KMS-11 (cell line): ENCODE results near the gene ZKSCAN8.

Experiments
- H2AFZ ChIP-seq: fragments of 200-600 bp; sonication (generic); 2 replicates; pipeline ENCODE4 v1.6.1; 2016; ENCODE audit warnings: antibody characterized with exemption, mixed run types, low read depth
- H3K27ac ChIP-seq: fragments of 200-600 bp; sonication (generic); 2 replicates; pipeline ENCODE4 v1.6.1; 2016; ENCODE audit warnings: mild to moderate bottlenecking, mixed run types
- H3K27me3 ChIP-seq: fragments of 200-600 bp; sonication (generic); 2 replicates; pipeline ENCODE4 v1.6.1; 2017; ENCODE audit warnings: mild to moderate bottlenecking, low read depth, mixed run types, moderate library complexity; ENCODE audit not compliant: insufficient read depth
- H3K36me3 ChIP-seq: fragments of 200-600 bp; sonication (generic); 2 replicates; pipeline ENCODE4 v1.6.1; 2017; ENCODE audit warnings: mild to moderate bottlenecking, mixed run types; ENCODE audit not compliant: insufficient read depth
- H3K4me1 ChIP-seq: fragments of 200-600 bp; sonication (generic); 2 replicates; pipeline ENCODE4 v1.6.1; 2016; ENCODE audit warnings: mild to moderate bottlenecking, low read depth, mixed run types; ENCODE audit not compliant: poor library complexity, severe bottlenecking
- H3K4me2 ChIP-seq: fragments of 200-600 bp; sonication (generic); 2 replicates; pipeline ENCODE4 v1.7.0; 2016; ENCODE audit warnings: mild to moderate bottlenecking, mixed run types
- H3K4me3 ChIP-seq: fragments of 200-600 bp; sonication (generic); IDR thresholded peaks from 2 replicates; pipeline ENCODE4 v1.6.1; 2017; ENCODE audit warnings: low read depth, low read length, mixed read lengths; ENCODE audit not compliant: insufficient read depth
- H3K79me2 ChIP-seq: fragments of 200-600 bp; sonication (generic); 2 replicates; pipeline ENCODE4 v1.6.1; 2016; ENCODE audit warnings: low read depth, mixed run types; ENCODE audit not compliant: insufficient read depth
- H3K9ac ChIP-seq: fragments of 200-600 bp; sonication (generic); 2 replicates; pipeline ENCODE4 v1.6.1; 2016; ENCODE audit warnings: mild to moderate bottlenecking, mixed run types
- H4K20me1 ChIP-seq: fragments of 200-600 bp; sonication (generic); 2 replicates; pipeline ENCODE4 v1.6.1; 2016; ENCODE audit warnings: mild to moderate bottlenecking, mixed run types; ENCODE audit not compliant: insufficient read depth
- TF ChIP-seq, protein P1 (sequence below): fragments of 200-600 bp; sonication (generic); conservative IDR thresholded peaks from 2 replicates; pipeline ENCODE4 v1.6.1; 2017; ENCODE audit warnings: low read depth, mild to moderate bottlenecking, antibody characterized with exemption, low read length, moderate library complexity, mixed read lengths

The ZKSCAN8 gene

DNA sequence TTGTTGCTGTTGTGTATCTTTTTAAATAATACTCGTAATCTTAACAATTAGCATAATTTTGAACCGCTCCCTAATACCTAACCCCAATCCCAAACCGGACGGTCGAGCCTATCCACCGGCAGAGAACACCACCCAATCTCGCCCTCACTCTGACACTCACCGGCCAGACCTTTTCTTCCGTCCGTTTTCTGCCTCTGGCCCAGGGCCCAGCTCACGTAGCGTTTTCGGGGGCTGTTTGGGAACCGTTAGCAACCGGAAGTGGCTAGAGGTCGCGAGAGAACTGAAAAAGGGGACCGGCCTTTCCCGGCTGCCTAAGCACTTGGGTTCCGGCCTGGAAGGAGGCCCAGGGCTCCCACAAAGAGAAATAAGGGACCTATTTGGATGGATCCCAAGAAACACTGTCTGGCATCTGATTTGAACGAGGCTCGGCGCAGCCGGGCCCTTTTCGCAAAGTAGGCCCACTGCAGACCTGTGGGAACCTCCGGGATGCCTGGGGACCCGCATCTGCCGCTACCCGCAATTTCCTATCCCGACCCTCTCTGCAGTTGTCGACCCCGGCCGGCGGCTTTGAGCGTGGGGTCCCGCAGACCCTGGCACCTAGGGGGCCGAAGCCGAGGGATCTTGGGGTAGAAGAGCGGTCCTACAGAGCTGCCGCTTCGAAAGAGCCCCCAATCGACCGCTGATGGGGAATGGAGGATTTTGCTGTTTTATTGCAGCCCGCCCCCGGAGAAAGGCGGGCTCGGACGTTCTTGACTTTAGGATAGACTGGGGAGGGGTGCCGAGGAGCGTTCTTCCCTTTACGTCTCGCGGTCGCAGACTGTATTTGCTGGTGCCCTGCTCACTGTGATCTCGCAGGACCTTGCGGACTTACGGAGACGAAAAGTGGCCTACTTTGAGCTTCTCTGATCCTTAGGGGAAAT is 4.8 kb upstream of the ZKSCAN8 start:
- Histone ChIP-seq H3K4me1 (peaks cover 49% of the 10 kb centered on the region), H3K4me2 (peak overlapping the region; percentile 79), H2AFZ (peak overlapping the region; percentile 98), H3K27ac (peak overlapping the region; percentile 69), H3K79me2 (peaks cover 8% of the 10 kb centered on the region), H3K4me3 (no peak overlapping the region), H3K27me3 (no peaks in the 10 kb centered on the region), H3K9ac (peak overlapping the region; percentile 69), H3K36me3 (no peaks in the 10 kb centered on the region), H4K20me1 (no peaks in the 10 kb centered on the region)
- TF ChIP-seq, protein P1, sequence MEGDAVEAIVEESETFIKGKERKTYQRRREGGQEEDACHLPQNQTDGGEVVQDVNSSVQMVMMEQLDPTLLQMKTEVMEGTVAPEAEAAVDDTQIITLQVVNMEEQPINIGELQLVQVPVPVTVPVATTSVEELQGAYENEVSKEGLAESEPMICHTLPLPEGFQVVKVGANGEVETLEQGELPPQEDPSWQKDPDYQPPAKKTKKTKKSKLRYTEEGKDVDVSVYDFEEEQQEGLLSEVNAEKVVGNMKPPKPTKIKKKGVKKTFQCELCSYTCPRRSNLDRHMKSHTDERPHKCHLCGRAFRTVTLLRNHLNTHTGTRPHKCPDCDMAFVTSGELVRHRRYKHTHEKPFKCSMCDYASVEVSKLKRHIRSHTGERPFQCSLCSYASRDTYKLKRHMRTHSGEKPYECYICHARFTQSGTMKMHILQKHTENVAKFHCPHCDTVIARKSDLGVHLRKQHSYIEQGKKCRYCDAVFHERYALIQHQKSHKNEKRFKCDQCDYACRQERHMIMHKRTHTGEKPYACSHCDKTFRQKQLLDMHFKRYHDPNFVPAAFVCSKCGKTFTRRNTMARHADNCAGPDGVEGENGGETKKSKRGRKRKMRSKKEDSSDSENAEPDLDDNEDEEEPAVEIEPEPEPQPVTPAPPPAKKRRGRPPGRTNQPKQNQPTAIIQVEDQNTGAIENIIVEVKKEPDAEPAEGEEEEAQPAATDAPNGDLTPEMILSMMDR, result no peak

DNA sequence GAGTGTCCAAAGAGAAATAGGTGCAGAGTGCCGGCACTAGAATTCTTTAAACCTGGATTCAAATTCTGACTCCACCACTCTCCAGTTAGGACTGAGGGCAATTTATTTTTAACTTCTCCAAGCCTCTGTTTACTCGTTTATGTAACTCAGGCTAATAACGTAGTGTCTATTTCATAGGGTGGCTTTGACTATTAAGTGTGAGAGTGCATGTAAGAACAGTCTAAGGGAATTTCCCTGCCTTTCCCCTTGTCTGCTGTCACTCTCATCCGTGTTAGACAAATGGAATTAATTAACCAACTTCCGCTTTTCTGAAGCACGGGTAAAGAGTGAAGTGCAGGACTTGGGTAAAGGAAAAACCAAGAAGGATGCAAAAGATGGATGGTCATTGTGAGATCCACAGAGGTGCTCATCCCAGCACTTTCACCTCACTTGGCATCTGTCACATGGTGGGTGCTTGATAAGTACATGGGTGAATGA is 4.1 kb upstream of the ZKSCAN8 start:
- no peaks in the 10 kb centered on the region for H3K27me3 ChIP-seq
- peak overlapping the region; percentile 98 for H2AFZ ChIP-seq
- TF ChIP-seq, protein P1, result no peak
- no peaks in the 10 kb centered on the region for H3K36me3 ChIP-seq
- no peak overlapping the region for H3K4me3 ChIP-seq
- peaks cover 51% of the 10 kb centered on the region for H3K4me1 ChIP-seq
- peak overlapping the region; percentile 79 for H3K4me2 ChIP-seq
- peak overlapping the region; percentile 69 for H3K27ac ChIP-seq
- peak overlapping the region; percentile 69; the same call in 1 of the 2 replicates for H3K9ac ChIP-seq
- no peaks in the 10 kb centered on the region for H4K20me1 ChIP-seq
- peaks cover 13% of the 10 kb centered on the region for H3K79me2 ChIP-seq

DNA sequence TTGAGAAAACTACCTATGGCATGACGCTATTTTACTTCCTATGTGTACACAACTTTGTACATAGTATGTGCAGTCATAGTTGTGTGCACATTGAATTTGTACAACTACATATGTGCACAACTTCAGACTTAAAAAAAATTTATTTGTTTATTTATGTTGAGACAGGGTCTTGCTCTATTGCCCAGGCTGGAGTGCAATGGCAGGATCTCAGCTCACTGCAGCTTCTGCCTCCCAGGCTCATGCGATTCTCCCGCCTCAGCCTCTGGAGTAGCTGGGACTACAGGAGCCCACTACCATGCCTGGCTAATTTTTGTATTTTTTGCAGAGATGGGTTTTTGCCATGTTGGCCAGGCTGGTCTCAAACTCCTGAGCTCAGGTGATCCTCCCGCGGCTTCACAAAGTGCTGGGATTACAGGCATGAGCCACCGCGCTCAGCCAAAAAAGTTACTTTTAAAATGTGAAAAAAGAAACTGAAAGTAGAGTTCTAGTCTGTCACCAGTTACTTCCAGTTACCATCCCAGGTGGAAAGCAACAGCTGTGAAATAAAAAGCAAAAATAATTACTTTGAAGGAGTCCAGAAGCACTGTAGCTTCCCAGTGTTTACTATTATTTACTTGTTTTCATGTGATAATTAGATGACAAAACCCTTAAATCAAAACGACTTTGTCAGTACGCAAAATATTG is 1.7 kb upstream of the ZKSCAN8 start:
- Histone ChIP-seq H2AFZ (peak overlapping the region; percentile 36; the same call in 1 of the 2 replicates), H3K4me2 (peak overlapping the region; percentile 92)

DNA sequence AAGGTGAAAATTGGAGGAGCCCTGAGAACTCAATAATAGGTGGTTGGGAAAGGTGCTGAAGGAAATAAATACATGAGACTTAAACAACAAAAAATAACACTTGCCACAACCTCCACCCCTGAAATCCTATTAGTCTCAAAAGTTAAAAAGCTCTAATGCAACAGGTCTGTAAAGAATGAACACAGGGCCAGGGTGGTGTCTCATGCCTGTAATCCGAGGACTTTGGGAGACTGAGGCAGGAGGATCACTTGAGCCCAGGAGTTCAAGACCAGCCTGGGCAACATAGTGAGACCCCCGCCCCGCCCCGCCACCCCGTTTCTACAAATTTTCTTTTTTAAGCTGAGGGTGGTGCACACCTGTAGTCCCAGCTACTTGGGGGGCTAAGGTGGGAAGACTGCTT is 1.1 kb upstream of the ZKSCAN8 start:
- Histone ChIP-seq H3K4me1 (peaks cover 45% of the 10 kb centered on the region), H3K36me3 (peaks cover 2% of the 10 kb centered on the region), H2AFZ (peak overlapping the region; percentile 36; the same call in 1 of the 2 replicates), H3K9ac (no peak overlapping the region), H3K4me3 (no peak overlapping the region), H3K27me3 (no peaks in the 10 kb centered on the region), H3K4me2 (peak overlapping the region; percentile 92), H4K20me1 (no peaks in the 10 kb centered on the region), H3K27ac (no peak overlapping the region; the same call in 1 of the 2 replicates), H3K79me2 (peaks cover 32% of the 10 kb centered on the region)
- TF ChIP-seq, protein P1, result no peak

More for the DNA sequence above, 1.7 kb upstream of the ZKSCAN8 start:
- H3K27me3 ChIP-seq, result no peaks in the 10 kb centered on the region
- H3K27ac ChIP-seq, result no peak overlapping the region; the same call in 1 of the 2 replicates
- H3K4me1 ChIP-seq, result peaks cover 51% of the 10 kb centered on the region
- TF ChIP-seq, protein P1, result no peak
- peaks cover 2% of the 10 kb centered on the region for H3K36me3 ChIP-seq
- peaks cover 32% of the 10 kb centered on the region for H3K79me2 ChIP-seq
- H3K9ac ChIP-seq, result no peak overlapping the region
- no peaks in the 10 kb centered on the region for H4K20me1 ChIP-seq
- H3K4me3 ChIP-seq, result no peak overlapping the region
